Ishikawa (cell line): Measurements from ENCODE around the gene USP8.

Source experiments
- CEBPB ChIP-seq: IDR thresholded peaks from 2 replicates; pipeline ENCODE4 v1.6.1; 2012
- CREB1 ChIP-seq: IDR thresholded peaks from 2 replicates; pipeline ENCODE4 v1.6.1; 2012; ENCODE audit warnings: low read depth
- EP300 ChIP-seq: IDR thresholded peaks from 2 replicates; pipeline ENCODE4 v1.6.1; 2012; ENCODE audit warnings: borderline replicate concordance
- MAX ChIP-seq: IDR thresholded peaks from 2 replicates; pipeline ENCODE4 v1.6.1; 2012
- TCF12 ChIP-seq: IDR thresholded peaks from 2 replicates; pipeline ENCODE4 v1.6.1; 2012; ENCODE audit warnings: low read depth
- USF1 ChIP-seq: IDR thresholded peaks from 2 replicates; pipeline ENCODE4 v1.6.1; 2012
- YY1 ChIP-seq: IDR thresholded peaks from 2 replicates; pipeline ENCODE4 v1.6.1; 2012; ENCODE audit warnings: low read depth
- ZBTB7A ChIP-seq: IDR thresholded peaks from 2 replicates; pipeline ENCODE4 v1.6.1; 2012; ENCODE audit warnings: low read depth

- TF ChIP-seq EP300, result no peak
- TF ChIP-seq ZBTB7A, result no peak
- TF ChIP-seq CREB1, result no peak
- TF ChIP-seq TCF12, result no peak
- TF ChIP-seq YY1, result no peak
- TF ChIP-seq CEBPB, result no peak
- TF ChIP-seq MAX, result no peak
- TF ChIP-seq USF1, result no peak
These were observed 44.1 kb upstream of the USP8 start for GRCh38 chr15:50380089-50380488.
